CD4-positive, alpha-beta T cell treated with Interleukin-1 beta for 1 hour (primary cell): ENCODE data around the gene CLN5.
"Not testable (repeated sequence)": the region's sequence is repeated elsewhere in the genome, so short reads cannot be mapped to it uniquely, and the experiment has no call there.

ENCODE experiments used
- DNase-seq, 2 donors: peaks; one replicate each; pipeline ENCODE4 v3.0.0-alpha.2; 2020 to 2022

Gene CLN5

GRCh38 chr13:76991796-76992547, at the start of gene CLN5:
CLN5 (plus strand) TSS chr13:76992081; CDS start chr13:76992099, 18 bp downstream.
- peak; percentile 95 to 97 for DNase-seq

- no peak for DNase-seq
Observed at GRCh38 chr13:76942363-76942762, 49.5 kb upstream of the CLN5 start.

- no peak for DNase-seq
Observed at GRCh38 chr13:76943646-76944045, 48.2 kb upstream of the CLN5 start.

GRCh38 chr13:76944456-76944855, 47.4 kb upstream of the CLN5 start:
- DNase-seq = no peak

- DNase-seq = no peak
Observed at GRCh38 chr13:76948149-76948548, 43.7 kb upstream of the CLN5 start, which contains the start of gene ACOD1. ACOD1 (plus strand) TSS chr13:76948511; CDS start chr13:76948559, 48 bp downstream.

GRCh38 chr13:76950101-76950500, 41.8 kb upstream of the CLN5 start:
- no peak for DNase-seq

GRCh38 chr13:76953968-76954367, 37.9 kb upstream of the CLN5 start:
- no peak for DNase-seq

GRCh38 chr13:76954538-76954937, 37.3 kb upstream of the CLN5 start:
- DNase-seq = no peak

- no peak for DNase-seq
Observed at GRCh38 chr13:76955193-76955592, 36.7 kb upstream of the CLN5 start.

- DNase-seq = no peak
Observed at GRCh38 chr13:76955661-76956060, 36.2 kb upstream of the CLN5 start.

- DNase-seq = no peak
Observed at GRCh38 chr13:76958841-76959432, 32.9 kb upstream of the CLN5 start.

- not testable (repeated sequence) for DNase-seq
Observed at GRCh38 chr13:76959734-76960133, 32.1 kb upstream of the CLN5 start.

GRCh38 chr13:76965759-76966421, 26.0 kb upstream of the CLN5 start:
- DNase-seq = no peak

- no peak for DNase-seq
Observed at GRCh38 chr13:76967031-76967430, 24.9 kb upstream of the CLN5 start.

GRCh38 chr13:76968041-76968440, 23.8 kb upstream of the CLN5 start:
- no peak for DNase-seq

- DNase-seq = no peak
Observed at GRCh38 chr13:76969488-76970365, 22.2 kb upstream of the CLN5 start.

- no peak for DNase-seq
Observed at GRCh38 chr13:76971215-76971614, 20.7 kb upstream of the CLN5 start.

GRCh38 chr13:76971851-76972829, 19.7 kb upstream of the CLN5 start:
- DNase-seq = no peak

GRCh38 chr13:76973920-76974617, 17.8 kb upstream of the CLN5 start:
- no peak for DNase-seq

GRCh38 chr13:76974618-76974975, 17.3 kb upstream of the CLN5 start:
- DNase-seq = no peak

GRCh38 chr13:76975863-76976262, 16.0 kb upstream of the CLN5 start:
- DNase-seq = no peak
